GM12865 (cell line): ENCODE results near the gene UCHL1.

Source experiments
- DNase-seq: peaks from one replicate; pipeline ENCODE4 v3.0.0; 2010; ENCODE audit warnings: low read depth
- H3K4me3 ChIP-seq: 2 replicates; pipeline ENCODE4 v1.5.1; 2011; ENCODE audit warnings: mild to moderate bottlenecking, low read depth, low read length, control low read depth
- TF ChIP-seq, protein P1 (sequence below): IDR thresholded peaks from 2 replicates; pipeline ENCODE4 v1.5.1; 2011; ENCODE audit warnings: low read length, control low read depth, low read depth, inconsistent platforms; ENCODE audit not compliant: insufficient read depth; ENCODE audit errors: missing control alignments

UCHL1 gene

DNA sequence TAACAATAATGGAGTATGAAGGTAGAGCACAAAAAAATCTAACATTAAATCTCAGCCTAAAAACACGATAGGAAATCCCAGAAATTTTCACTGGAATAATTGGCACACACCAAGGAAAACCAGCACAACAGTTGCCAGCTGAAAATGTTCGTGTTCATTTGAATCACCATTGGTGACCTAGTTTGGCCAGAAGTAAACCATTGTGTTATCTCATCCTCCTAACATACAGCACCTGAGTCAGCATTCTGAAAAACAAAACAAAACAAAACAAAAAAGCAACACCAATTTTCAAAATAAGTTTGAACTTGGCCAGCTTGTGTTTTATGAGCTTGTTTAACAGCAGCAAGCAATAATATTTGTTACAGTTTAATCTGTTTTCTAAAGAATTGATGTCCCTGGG is 41.1 kb downstream of the UCHL1 start:
- no peak overlapping the region for H3K4me3 ChIP-seq
- TF ChIP-seq, protein P1, sequence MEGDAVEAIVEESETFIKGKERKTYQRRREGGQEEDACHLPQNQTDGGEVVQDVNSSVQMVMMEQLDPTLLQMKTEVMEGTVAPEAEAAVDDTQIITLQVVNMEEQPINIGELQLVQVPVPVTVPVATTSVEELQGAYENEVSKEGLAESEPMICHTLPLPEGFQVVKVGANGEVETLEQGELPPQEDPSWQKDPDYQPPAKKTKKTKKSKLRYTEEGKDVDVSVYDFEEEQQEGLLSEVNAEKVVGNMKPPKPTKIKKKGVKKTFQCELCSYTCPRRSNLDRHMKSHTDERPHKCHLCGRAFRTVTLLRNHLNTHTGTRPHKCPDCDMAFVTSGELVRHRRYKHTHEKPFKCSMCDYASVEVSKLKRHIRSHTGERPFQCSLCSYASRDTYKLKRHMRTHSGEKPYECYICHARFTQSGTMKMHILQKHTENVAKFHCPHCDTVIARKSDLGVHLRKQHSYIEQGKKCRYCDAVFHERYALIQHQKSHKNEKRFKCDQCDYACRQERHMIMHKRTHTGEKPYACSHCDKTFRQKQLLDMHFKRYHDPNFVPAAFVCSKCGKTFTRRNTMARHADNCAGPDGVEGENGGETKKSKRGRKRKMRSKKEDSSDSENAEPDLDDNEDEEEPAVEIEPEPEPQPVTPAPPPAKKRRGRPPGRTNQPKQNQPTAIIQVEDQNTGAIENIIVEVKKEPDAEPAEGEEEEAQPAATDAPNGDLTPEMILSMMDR = no peak
- no peak for DNase-seq

GRCh38 chr4:41299486-41299885 is 42.8 kb downstream of the UCHL1 start:
- DNase-seq = no peak
- TF ChIP-seq, protein P1 = no peak
- H3K4me3 ChIP-seq = no peak overlapping the region

- TF ChIP-seq, protein P1 = no peak
- DNase-seq = no peak
- no peak overlapping the region for H3K4me3 ChIP-seq
These were observed 44.4 kb downstream of the UCHL1 start for GRCh38 chr4:41301137-41301536.

DNA sequence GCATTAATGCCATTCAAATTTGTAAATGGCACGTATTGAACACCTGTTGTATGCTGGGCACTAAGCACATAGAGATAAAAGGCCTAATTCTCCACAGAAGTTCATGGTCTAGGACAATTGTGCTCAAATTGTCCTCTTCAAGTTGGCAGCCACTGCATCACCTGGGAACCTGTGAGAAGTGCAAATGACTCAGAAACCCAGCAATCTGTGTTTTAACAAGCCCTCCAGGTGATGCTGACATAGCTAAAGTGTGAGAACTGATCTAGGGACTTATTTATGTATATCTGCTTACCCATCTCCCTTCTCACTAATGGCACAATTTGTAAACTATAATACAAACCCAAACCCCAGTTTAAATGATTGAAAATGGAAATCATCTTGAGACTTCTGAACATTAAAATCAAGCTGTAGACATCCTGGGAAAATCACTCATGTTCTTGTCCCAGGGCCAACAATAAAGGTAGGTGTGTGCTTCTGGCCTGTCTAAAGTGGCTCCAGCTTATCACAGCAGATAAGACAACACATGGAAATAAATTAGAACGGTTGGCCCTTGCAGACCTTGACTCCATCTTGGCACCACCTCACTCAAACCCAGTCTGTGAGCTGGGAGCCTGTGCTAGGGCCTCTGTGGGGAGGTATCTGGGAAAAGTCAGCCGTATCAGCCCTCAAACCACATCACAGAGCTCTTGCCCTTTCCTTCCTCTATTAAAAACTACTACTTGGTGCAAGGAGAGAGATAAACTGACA is 46.8 kb downstream of the UCHL1 start:
- no peak overlapping the region for H3K4me3 ChIP-seq
- TF ChIP-seq, protein P1 = no peak
- no peak for DNase-seq

GRCh38 chr4:41304221-41304620 is 47.5 kb downstream of the UCHL1 start:
- no peak for DNase-seq
- TF ChIP-seq, protein P1 = no peak
- H3K4me3 ChIP-seq = no peak overlapping the region

- H3K4me3 ChIP-seq = no peak overlapping the region
- DNase-seq = no peak
- TF ChIP-seq, protein P1 = no peak
These were observed 48.7 kb downstream of the UCHL1 start for GRCh38 chr4:41305476-41305875.

DNA sequence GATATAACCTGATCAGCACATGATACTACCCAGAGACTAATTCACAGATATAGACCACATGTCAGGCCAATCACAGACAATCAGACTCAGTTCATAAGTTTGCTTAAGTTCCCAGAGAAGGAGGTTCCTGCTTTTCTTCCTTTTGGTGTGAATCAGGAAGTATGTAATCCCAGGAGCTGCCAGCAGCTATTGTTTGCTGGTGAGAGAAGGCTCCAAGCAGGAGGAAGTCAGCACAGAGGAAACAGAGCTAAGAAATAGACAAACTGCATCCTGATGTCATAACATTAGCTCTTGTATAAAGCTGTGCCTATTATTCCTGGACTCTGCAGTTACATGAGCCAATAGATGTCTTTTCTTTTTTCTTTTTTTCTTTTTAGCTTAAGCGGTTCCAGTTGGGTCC is 50.9 kb downstream of the UCHL1 start:
- DNase-seq = no peak
- TF ChIP-seq, protein P1 = no peak
- no peak overlapping the region for H3K4me3 ChIP-seq
